GM12878 (cell line): ENCODE data around the gene COQ4.

Source experiments
- CHD2 ChIP-seq: IDR thresholded peaks from 2 replicates; pipeline ENCODE4 v1.6.1; 2011; ENCODE audit warnings: low read depth, low read length, improper control_type of control experiment, borderline replicate concordance
- CTCF ChIP-seq, 3 experiments: IDR thresholded peaks in 2 of 3; conservative IDR thresholded peaks in 1 of 3; 2 replicates each; pipeline ENCODE4 v1.5.1; 2011; ENCODE audit warnings: low read depth in 3 of 3, low read length in 3 of 3, mild to moderate bottlenecking in 3 of 3, control low read depth in 2 of 3, moderate library complexity in 2 of 3, inconsistent platforms in 1 of 3, mixed read lengths in 1 of 3; ENCODE audit not compliant: control insufficient read depth in 2 of 3, insufficient read depth in 1 of 3; ENCODE audit errors: extremely low read depth in 1 of 3
- EP300 ChIP-seq, 2 experiments: fragments of 150-350 bp in 1 of 2; IDR thresholded peaks; 2 replicates each; pipeline ENCODE4 v1.6.1; 2011 to 2012; ENCODE audit warnings: low read depth in 2 of 2, low read length in 2 of 2, borderline replicate concordance in 1 of 2, improper control_type of control experiment in 1 of 2, inconsistent platforms in 1 of 2; ENCODE audit not compliant: control insufficient read depth in 1 of 2
- FOXK2 ChIP-seq: fragments of 450-650 bp; IDR thresholded peaks from 2 replicates; pipeline ENCODE4 v1.6.1; 2017; ENCODE audit warnings: mild to moderate bottlenecking, moderate library complexity
- HDAC6 ChIP-seq: fragments of 200-600 bp; sonication (generic); IDR thresholded peaks from one replicate; pipeline ENCODE4 v1.8.0; 2017; ENCODE audit warnings: antibody characterized with exemption; ENCODE audit not compliant: unreplicated experiment
- SRF ChIP-seq, 2 experiments: IDR thresholded peaks; 2 replicates each; pipeline ENCODE4 v1.6.1; 2011; ENCODE audit warnings: low read depth in 2 of 2, low read length in 2 of 2, mild to moderate bottlenecking in 1 of 2, moderate library complexity in 1 of 2
- ZNF24 ChIP-seq: fragments of 450-650 bp; IDR thresholded peaks from 2 replicates; pipeline ENCODE4 v1.6.1; 2017; ENCODE audit warnings: antibody characterized with exemption, mild to moderate bottlenecking

GRCh38 chr9:128294142-128294541 lies 28.5 kb upstream of the COQ4 start:
- TF ChIP-seq CHD2: no peak
- no peak for TF ChIP-seq SRF (IDR thresholded peaks at IDR 0.05; ENCODE audit: low read depth in 2 of 2, low read length in 2 of 2)
- no peak for TF ChIP-seq CTCF (IDR thresholded peaks at IDR 0.05 in 2 of 3, conservative IDR thresholded peaks at IDR 0.05 in 1 of 3; ENCODE audit: control insufficient read depth in 2 of 3, extremely low read depth in 1 of 3, insufficient read depth in 1 of 3, low read depth in 3 of 3, low read length in 3 of 3)
- TF ChIP-seq EP300 (IDR thresholded peaks at IDR 0.05; ENCODE audit: borderline replicate concordance in 1 of 2, control insufficient read depth in 1 of 2, low read depth in 2 of 2, low read length in 2 of 2): no peak; a peak in 1 of 4 replicates
- no peak for TF ChIP-seq ZNF24
- TF ChIP-seq FOXK2: no peak
- TF ChIP-seq HDAC6: no peak
